Stimulated activated naive CD8-positive, alpha-beta T cell treated with anti-CD3 and anti-CD28 coated beads, Interleukin-15, Interleukin-2, amounts not matched to agents 100 ng/mL and 50 ng/mL, for 24 hours (primary cell): ENCODE results near the gene RDH5.

Experiments
- H3K27ac Mint-ChIP-seq: one replicate; pipeline ENCODE4 v1.8.0; 2021; ENCODE audit warnings: mild to moderate bottlenecking, mixed read lengths
- H3K27me3 Mint-ChIP-seq: one replicate; pipeline ENCODE4 v1.8.0; 2021; ENCODE audit warnings: mixed read lengths
- H3K36me3 Mint-ChIP-seq: one replicate; pipeline ENCODE4 v1.8.0; 2021; ENCODE audit warnings: low read depth, mixed read lengths
- H3K4me1 Mint-ChIP-seq: one replicate; pipeline ENCODE4 v1.8.0; 2021; ENCODE audit warnings: low read depth, mixed read lengths
- H3K4me3 Mint-ChIP-seq: one replicate; pipeline ENCODE4 v1.8.0; 2021; ENCODE audit warnings: mild to moderate bottlenecking, mixed read lengths
- H3K9me3 Mint-ChIP-seq: one replicate; pipeline ENCODE4 v1.8.0; 2021; ENCODE audit warnings: mixed read lengths

RDH5 gene

GRCh38 chr12:55725556-55725955 lies 5.4 kb downstream of the RDH5 start:
- H3K9me3 Mint-ChIP-seq, result no peaks in the 10 kb centered on the region
- H3K4me3 Mint-ChIP-seq, result no peak overlapping the region
- H3K36me3 Mint-ChIP-seq, result peaks cover 9% of the 10 kb centered on the region
- H3K4me1 Mint-ChIP-seq, result peaks cover 31% of the 10 kb centered on the region
- H3K27me3 Mint-ChIP-seq, result no peaks in the 10 kb centered on the region
- H3K27ac Mint-ChIP-seq, result no peak overlapping the region

- peaks cover 32% of the 10 kb centered on the region for H3K4me1 Mint-ChIP-seq
- H3K9me3 Mint-ChIP-seq, result no peaks in the 10 kb centered on the region
- peaks cover 9% of the 10 kb centered on the region for H3K36me3 Mint-ChIP-seq
- no peaks in the 10 kb centered on the region for H3K27me3 Mint-ChIP-seq
- peak overlapping the region; percentile 77 for H3K4me3 Mint-ChIP-seq
- H3K27ac Mint-ChIP-seq, result peak overlapping the region; percentile 67
Observed at GRCh38 chr12:55726971-55727370, 6.8 kb downstream of the RDH5 start.

GRCh38 chr12:55727643-55728185 lies 7.5 kb downstream of the RDH5 start:
- Mint-ChIP-seq H3K27me3 (no peaks in the 10 kb centered on the region), H3K4me3 (peak overlapping the region; percentile 77), H3K9me3 (no peaks in the 10 kb centered on the region), H3K4me1 (peaks cover 32% of the 10 kb centered on the region), H3K36me3 (peaks cover 9% of the 10 kb centered on the region), H3K27ac (peak overlapping the region; percentile 67)

GRCh38 chr12:55728186-55728938 lies 8.2 kb downstream of the RDH5 start:
- H3K9me3 Mint-ChIP-seq, result no peaks in the 10 kb centered on the region
- peak overlapping the region; percentile 89 for H3K4me3 Mint-ChIP-seq
- peak overlapping the region; percentile 67 for H3K27ac Mint-ChIP-seq

GRCh38 chr12:55728939-55729818 lies 9.0 kb downstream of the RDH5 start, which contains the start of gene CD63:
Gene CD63 (minus strand): TSS chr12:55729009. CDS start chr12:55728341, 668 bp downstream.
- Mint-ChIP-seq H3K4me3 (peak within 1 kb of the TSS; percentile 89), H3K27ac (peak within 1 kb of the TSS; percentile 84), H3K36me3 (peaks cover 9% of the 10 kb centered on the region), H3K9me3 (no peaks in the 10 kb centered on the region), H3K27me3 (no peaks in the 10 kb centered on the region), H3K4me1 (peaks cover 32% of the 10 kb centered on the region)

More at GRCh38 chr12:55728186-55728938, 8.2 kb downstream of the RDH5 start:
- Mint-ChIP-seq H3K36me3 (peaks cover 9% of the 10 kb centered on the region), H3K4me1 (peaks cover 32% of the 10 kb centered on the region), H3K27me3 (no peaks in the 10 kb centered on the region)

GRCh38 chr12:55729819-55730818 lies 9.9 kb downstream of the RDH5 start:
- H3K9me3 Mint-ChIP-seq, result no peaks in the 10 kb centered on the region
- peak overlapping the region; percentile 89 for H3K4me3 Mint-ChIP-seq
- peak overlapping the region; percentile 84 for H3K27ac Mint-ChIP-seq
- H3K4me1 Mint-ChIP-seq, result peaks cover 27% of the 10 kb centered on the region
- H3K36me3 Mint-ChIP-seq, result peaks cover 5% of the 10 kb centered on the region
- H3K27me3 Mint-ChIP-seq, result no peaks in the 10 kb centered on the region

GRCh38 chr12:55732288-55732687 lies 12.1 kb downstream of the RDH5 start:
- Mint-ChIP-seq H3K27me3 (no peaks in the 10 kb centered on the region), H3K4me3 (no peak overlapping the region), H3K27ac (no peak overlapping the region), H3K36me3 (no peaks in the 10 kb centered on the region), H3K9me3 (no peaks in the 10 kb centered on the region), H3K4me1 (peaks cover 24% of the 10 kb centered on the region)

GRCh38 chr12:55733021-55733555 lies 12.9 kb downstream of the RDH5 start:
- H3K4me3 Mint-ChIP-seq, result no peak overlapping the region
- H3K9me3 Mint-ChIP-seq, result no peaks in the 10 kb centered on the region
- peaks cover 27% of the 10 kb centered on the region for H3K4me1 Mint-ChIP-seq
- no peaks in the 10 kb centered on the region for H3K36me3 Mint-ChIP-seq
- H3K27ac Mint-ChIP-seq, result no peak overlapping the region
- no peaks in the 10 kb centered on the region for H3K27me3 Mint-ChIP-seq

- Mint-ChIP-seq H3K9me3 (no peaks in the 10 kb centered on the region), H3K27me3 (no peaks in the 10 kb centered on the region), H3K4me1 (peaks cover 31% of the 10 kb centered on the region), H3K4me3 (no peak overlapping the region), H3K36me3 (no peaks in the 10 kb centered on the region), H3K27ac (no peak overlapping the region)
Observed at GRCh38 chr12:55733858-55734257, 13.7 kb downstream of the RDH5 start.

- no peaks in the 10 kb centered on the region for H3K9me3 Mint-ChIP-seq
- no peaks in the 10 kb centered on the region for H3K27me3 Mint-ChIP-seq
- H3K36me3 Mint-ChIP-seq, result no peaks in the 10 kb centered on the region
- no peak overlapping the region for H3K27ac Mint-ChIP-seq
- peaks cover 30% of the 10 kb centered on the region for H3K4me1 Mint-ChIP-seq
- no peak overlapping the region for H3K4me3 Mint-ChIP-seq
Observed at GRCh38 chr12:55734595-55734994, 14.4 kb downstream of the RDH5 start.

- no peaks in the 10 kb centered on the region for H3K36me3 Mint-ChIP-seq
- no peaks in the 10 kb centered on the region for H3K27me3 Mint-ChIP-seq
- H3K9me3 Mint-ChIP-seq, result no peaks in the 10 kb centered on the region
- H3K4me3 Mint-ChIP-seq, result no peak overlapping the region
- H3K27ac Mint-ChIP-seq, result no peak overlapping the region
- peaks cover 18% of the 10 kb centered on the region for H3K4me1 Mint-ChIP-seq
Observed at GRCh38 chr12:55736076-55736475, 15.9 kb downstream of the RDH5 start.

GRCh38 chr12:55736780-55737580 lies 16.8 kb downstream of the RDH5 start:
- peak overlapping the region; percentile 81 for H3K27ac Mint-ChIP-seq
- no peak overlapping the region for H3K4me3 Mint-ChIP-seq
- H3K27me3 Mint-ChIP-seq, result no peaks in the 10 kb centered on the region
- no peaks in the 10 kb centered on the region for H3K36me3 Mint-ChIP-seq
- H3K9me3 Mint-ChIP-seq, result no peaks in the 10 kb centered on the region
- H3K4me1 Mint-ChIP-seq, result peaks cover 21% of the 10 kb centered on the region

GRCh38 chr12:55737581-55738122 lies 17.5 kb downstream of the RDH5 start:
- no peaks in the 10 kb centered on the region for H3K9me3 Mint-ChIP-seq
- no peaks in the 10 kb centered on the region for H3K27me3 Mint-ChIP-seq
- H3K36me3 Mint-ChIP-seq, result no peaks in the 10 kb centered on the region
- H3K4me3 Mint-ChIP-seq, result peak overlapping the region; percentile 82
- peak overlapping the region; percentile 81 for H3K27ac Mint-ChIP-seq
- peaks cover 28% of the 10 kb centered on the region for H3K4me1 Mint-ChIP-seq
